ENCODE measurements around the gene GPR141.

Gene GPR141

DNA sequence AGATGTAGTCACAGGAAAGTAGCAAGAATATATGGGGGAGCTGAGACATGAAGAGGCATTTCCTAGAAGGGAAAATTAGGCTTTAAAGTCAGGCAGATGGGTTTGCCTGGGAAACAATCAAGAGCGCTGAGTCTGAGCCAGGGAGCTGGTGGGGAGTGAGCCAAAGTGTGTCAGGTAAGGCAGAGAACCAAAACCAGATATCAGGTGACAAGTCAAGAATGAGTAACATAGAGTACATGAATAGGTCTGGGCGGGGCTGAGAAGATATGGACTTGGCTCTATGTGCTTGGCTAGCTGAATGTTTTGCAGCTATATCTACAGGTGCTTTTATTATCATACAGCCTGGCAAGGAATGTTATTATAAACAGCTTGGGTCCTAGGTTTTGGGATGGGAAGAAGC is 49.3 kb downstream of the GPR141 start:
- DNase-seq, result no peak

- DNase-seq, result no peak
Measured at GRCh38 chr7:37735196-37735595, 51.6 kb downstream of the GPR141 start.

- no peak for DNase-seq
Measured at GRCh38 chr7:37738321-37738720, 54.8 kb downstream of the GPR141 start.

- DNase-seq, result no peak
Measured at GRCh38 chr7:37740398-37740797, 56.8 kb downstream of the GPR141 start.

DNA sequence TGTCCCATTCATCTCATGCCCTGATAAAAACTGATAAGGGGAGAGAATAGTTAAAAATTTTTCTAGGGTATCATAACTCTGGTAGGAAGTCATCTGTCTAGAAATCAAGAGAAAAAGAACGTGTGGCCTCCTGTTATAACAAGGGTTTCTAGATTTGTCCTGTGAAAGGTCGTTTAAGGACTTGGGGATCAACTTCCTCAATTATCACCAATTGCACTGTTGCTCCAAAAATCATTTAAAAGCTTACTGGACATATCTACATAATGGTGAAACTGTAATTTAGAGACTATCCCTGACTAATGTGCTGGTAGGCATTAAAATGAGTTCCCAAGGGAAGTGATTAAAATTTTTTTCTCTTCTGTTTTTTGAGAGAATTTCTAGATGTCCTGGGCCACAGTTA is 58.2 kb downstream of the GPR141 start:
- no peak for DNase-seq

DNA sequence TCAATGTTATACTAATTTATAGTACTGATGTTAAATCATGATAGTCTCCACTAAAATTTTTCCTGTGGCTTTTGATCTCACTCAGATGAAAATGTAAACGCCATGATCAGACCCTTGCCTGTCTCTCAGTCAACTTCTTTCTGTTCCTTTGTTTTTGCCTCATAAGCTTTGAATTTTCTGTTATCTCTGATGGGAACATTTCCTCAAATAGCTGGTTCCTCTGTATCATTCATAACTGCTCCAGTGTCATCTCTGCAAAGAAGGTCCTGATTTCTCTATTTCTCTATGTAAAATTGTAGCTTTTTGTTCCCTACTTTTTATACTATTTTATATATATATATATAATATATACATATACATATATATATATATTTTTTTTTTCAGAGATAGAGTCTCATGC is 67.5 kb downstream of the GPR141 start:
- DNase-seq, result no peak

DNA sequence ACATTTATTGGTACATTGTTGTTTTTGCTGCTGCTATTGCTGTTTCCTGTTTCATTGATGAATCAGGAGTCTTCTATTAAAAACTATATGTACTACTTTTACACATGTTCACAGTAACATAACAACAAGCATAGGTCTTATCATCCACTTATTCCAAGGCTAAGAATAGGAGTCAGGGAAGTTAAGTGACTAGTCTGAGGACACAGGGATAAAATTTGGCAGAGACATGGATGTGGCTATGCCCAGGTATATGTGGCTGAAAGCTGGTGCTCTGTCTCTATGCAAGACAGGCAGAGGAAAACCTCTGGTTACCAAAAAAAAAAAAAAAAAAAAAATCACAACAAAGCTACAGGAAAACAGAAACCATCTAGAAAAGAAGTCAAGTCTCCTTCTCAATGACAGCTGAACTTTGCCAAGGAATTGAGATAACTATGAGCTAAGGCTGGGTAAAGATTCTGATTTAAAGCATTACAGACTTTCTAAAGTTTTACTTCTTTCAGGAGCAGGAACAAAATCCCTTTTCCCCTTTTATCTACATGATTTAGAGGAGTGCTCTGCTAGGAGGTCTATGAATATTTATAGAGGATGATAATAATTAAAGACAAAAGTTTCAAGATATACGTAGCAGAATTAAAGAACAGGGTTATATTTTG is 70.0 kb downstream of the GPR141 start:
- no peak for DNase-seq

DNA sequence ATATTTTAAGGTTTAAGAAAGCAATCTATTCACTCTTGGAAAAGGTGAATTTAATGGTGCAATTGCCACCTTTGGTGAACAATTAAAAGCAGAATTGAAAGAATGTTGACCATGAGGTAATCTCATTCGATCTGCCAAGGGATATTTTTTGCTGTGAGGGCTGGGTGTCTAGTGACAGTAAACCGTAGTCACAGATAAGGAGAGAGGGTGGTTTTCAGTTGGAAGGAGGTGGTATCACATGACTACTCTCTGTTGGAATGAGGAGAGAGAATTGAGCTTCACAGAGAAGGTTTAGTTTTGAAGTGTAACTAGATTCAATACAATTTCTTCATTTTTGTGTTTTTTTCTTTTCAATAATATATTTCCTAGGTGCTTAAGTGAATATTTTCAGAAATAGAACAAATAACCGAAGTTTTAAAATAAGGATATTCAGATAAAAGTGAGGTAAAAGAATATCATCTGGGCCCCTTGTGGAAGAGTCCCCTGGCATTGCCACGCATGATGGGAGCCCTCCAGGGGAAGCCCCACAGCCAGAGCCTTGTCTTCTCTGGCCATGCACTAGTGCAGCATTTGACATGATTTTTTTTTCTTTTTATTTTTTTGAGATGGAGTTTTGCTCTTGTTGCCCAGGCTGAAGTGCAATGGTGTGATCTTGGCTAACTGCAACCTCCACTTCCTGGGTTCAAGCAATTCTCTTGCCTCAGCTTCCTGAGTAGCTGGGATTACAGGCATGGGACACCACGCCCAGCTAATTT is 73.4 kb downstream of the GPR141 start:
- DNase-seq, result no peak

DNA sequence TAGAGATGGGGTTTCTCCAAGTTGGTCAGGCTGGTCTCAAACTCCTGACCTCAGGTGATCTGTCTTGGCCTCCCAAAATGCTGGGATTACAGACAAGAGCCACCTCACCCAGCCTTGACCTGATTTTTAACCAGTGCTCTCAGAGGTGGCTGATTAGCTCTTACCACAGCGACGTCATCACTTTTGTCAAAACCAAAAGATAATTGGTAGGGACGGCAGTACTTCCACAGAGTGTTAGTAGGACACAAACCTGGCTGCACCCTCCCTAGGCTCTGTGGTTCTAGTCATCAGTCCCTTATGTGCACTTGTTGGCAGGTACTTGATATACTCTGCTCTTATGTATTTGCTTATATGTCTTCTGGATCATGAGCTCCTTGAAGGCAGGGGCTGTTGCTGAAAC is 74.0 kb downstream of the GPR141 start:
- DNase-seq, result no peak

DNA sequence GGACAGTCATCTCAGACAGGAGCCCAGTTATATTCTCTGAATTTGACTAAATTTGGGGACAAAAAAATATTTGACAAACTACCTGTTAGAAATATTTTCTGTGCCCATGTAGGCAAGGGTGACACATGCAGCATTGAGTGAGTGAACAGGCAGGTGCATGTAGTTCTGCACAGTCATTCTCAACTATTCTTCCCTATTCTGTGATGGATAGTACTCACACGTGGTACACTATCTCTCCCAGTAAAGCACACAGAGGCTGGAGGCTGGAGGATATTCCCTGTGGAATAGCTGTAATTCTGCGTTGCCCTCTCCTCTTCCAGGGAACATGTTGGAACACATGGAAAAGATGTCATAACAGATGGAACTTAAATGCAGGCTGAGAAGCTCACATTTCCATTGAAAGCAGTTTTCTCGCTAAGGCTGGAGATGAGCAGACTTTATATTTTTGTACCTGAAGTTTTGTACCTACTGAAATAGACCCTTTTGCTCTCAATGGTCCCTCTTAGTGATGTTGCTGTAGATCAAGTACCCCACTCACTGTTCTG is 75.0 kb downstream of the GPR141 start:
- DNase-seq, result no peak

DNA sequence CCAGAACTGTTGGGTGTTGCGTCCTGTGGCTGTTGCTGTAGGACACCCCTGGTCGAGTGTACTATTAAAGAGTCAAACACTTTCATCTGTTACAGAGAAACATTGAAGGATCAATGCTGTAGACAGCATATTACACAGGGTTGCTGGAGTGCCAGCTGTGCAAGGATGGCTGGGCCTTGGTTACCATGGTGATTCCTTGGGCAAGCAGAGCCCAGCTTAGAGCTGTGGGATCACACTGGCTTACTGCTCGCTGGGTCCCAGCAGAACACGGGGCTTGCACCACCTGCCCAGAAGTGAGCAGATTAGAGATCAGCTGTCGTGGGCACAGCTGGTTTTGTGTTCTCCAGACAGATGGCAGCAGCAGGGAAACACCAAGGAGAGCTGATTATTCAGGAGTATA is 76.0 kb downstream of the GPR141 start:
- DNase-seq, result no peak

DNA sequence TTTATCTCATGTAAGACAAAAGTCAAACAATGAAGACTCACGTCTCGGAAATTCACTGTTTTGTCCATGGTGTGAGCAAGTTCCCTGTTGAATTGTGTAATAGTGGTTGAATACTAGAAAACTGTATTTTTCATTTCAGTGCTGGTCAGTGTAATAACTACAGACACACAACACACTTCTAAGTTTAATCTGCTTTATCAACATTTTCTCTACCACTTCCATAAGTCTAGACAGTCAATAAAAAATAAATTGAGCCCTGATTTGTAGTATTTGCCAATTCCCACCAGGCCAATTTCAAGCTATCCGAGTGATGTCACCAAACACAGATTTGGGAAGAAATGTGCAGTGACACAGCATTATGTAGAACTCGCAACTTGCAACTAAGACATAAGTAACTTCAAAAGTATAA is 81.9 kb downstream of the GPR141 start:
- no peak for DNase-seq

DNA sequence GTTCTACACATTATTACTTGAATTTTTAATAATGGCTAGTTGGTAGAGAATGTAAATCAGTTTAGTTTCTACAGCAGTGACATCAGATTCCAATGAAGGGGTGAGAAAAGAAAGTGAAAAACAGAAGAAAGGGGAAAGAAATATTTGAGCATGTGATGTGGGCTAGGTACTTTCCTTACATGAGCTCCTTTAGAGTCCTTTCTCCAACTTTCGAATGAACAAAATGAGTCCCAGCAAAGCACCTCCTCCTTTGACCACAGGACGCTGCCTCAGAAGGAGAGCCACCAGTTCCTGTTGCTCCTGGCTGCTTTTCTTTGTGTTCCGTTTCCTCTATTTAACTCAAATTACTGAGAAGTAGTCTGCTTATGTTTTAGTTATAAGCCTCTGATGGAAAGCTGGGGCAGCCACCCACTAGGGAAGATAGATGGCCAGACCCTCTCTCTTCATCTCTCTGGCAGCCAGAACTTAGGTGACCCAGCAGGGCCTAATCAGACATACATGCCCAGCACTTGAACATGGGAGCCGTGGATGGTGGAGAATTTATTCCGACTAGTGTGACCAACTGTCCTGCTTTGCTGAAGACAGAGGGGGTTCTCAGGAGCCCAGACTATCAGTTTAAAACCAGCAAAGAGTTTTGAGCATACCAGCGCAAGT is 82.4 kb downstream of the GPR141 start:
- DNase-seq, result no peak

GRCh38 chr7:37768611-37769010 is 85.0 kb downstream of the GPR141 start:
- DNase-seq, result no peak

DNA sequence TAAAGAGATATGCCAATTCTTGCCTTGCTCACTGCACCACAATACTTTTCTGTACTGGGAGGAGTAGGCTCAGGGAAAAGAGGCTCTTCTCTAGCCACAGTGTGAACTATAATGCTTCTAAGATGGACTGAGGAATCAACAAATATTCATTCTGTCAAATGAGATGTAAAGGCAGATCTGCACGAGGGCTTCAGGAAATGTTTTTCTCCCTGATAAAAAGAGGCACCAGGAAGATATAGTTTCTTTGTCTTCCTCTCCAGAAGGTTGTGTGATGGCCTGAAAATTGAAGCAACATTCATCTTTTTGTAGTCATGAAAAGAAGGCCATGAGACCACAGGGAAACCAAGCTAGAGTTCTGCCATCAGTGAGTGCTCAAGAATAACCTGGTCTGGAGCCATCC is 85.7 kb downstream of the GPR141 start:
- no peak for DNase-seq

GRCh38 chr7:37769726-37770125 is 86.2 kb downstream of the GPR141 start:
- no peak for DNase-seq

DNA sequence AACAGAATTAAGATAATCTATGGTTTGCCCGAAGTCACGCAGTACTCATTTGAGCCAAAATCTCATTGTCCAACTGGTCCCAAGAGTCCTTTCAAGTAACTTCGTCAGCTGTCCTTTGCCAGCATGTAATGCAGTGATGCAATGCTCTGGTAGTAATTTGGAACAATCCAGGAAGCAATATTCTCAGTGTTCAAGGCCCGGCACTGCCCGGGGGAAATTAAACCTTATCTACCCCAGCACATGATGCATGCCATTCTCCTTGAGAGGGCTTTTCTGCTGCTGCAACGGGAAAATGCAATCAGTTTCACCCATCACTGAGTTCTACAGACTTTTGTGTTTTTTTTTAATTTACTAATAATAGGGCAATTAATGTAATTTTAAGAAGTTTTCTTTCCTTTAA is 87.3 kb downstream of the GPR141 start:
- DNase-seq, result no peak

DNA sequence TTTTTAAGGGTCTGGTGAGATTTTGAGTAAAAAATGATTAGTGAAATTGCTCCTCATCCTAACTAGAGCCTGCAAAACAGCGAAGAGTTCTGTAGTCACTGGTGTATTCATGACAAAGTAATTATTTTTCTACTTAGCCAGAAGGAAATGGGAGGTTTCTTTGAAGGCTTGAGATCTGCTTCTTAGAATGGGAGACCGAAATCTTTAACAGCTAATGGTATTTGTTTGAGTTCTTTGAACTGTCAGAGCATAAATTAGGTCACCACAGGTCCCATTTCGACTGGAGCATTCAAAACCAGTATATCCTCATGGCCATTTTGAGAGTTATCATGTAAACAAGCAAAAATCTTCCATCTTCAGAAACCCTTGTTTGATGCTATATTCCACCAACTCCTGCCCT is 87.8 kb downstream of the GPR141 start:
- no peak for DNase-seq

GRCh38 chr7:37771801-37772200 is 88.2 kb downstream of the GPR141 start:
- no peak for DNase-seq

- no peak for DNase-seq
Measured at GRCh38 chr7:37775921-37776320, 92.4 kb downstream of the GPR141 start.

- no peak for DNase-seq
Measured at GRCh38 chr7:37781156-37781555, 97.6 kb downstream of the GPR141 start.

GRCh38 chr7:37782166-37782565 is 98.6 kb downstream of the GPR141 start:
- no peak for DNase-seq

DNA sequence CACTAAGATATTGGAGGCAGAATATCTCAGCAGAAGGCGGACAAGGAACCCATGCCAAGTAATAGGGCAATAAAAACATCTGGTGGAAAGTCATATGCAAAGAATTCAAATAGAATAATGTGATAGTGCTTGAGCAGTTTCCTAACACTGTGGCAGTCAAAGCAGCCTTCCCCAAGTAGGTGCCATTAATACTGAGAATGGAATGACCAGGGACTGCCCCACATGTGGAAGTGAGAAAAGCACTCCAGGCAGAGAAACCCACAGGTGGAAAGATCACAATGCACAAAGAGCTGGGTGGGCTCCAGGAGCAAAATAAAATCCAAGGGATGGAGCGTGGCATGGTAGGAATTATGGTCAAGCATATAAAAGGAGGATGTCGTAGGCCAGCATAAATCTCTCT is 100.4 kb downstream of the GPR141 start:
- no peak for DNase-seq
